HG02623 (cell line): ENCODE results near the gene KCNJ16.

Source experiments
- ATAC-seq: cut with Tn5 transposase; IDR thresholded peaks from one replicate; pipeline ENCODE4 v1.9.1; 2021; ENCODE audit warnings: moderate library complexity; ENCODE audit not compliant: unreplicated experiment

KCNJ16 gene

DNA sequence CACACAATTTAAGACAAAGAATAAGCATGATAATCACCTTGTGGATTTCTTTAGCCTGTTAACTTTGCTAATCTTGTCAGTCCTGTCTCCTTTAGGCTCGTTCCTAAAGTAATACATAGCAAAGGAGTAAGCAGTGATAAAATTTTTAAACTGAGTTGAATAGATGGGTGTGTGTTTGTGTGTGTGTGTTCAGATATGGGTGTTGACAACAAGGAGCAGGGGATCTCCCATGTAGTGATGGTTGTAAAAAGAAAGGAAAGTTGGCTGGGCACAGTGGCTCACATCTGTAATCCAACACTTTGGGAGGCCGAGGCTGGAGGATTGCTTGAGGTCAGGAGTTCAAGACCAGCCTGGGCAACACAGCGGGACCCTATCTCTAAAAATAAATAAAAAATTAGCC lies 49.7 kb downstream of the KCNJ16 start:
- ATAC-seq, result no peak

DNA sequence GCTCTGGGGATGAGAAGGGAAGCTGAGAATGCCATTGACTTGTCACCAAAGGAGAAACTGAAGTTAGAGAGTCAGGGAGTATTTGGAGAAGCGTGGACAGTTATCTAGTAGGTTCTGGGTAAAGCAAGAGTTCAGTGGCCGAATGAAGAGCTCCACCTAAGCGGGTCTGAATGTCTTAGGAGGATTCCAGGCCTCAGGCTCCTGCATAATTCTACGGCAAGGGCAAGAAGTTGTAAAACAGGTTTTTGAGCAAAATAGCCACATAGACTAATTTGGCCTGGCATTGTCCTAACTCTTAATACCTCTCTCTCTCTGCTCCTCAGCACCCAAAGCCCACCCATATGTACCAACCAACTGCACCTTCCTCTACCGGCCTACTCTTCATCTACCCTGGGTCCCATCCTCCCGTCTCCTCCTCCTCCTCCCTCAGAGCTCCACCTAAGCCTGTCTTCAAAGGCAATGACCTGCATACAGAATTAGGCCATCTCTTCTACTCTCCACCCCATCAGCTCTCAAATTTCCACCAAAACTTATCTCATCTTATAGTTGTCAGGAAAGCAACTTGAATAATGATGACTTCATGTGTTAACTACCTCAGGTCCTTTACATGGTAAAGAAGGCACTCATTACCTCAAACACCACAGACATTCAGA lies 52.3 kb downstream of the KCNJ16 start:
- ATAC-seq, result no peak

DNA sequence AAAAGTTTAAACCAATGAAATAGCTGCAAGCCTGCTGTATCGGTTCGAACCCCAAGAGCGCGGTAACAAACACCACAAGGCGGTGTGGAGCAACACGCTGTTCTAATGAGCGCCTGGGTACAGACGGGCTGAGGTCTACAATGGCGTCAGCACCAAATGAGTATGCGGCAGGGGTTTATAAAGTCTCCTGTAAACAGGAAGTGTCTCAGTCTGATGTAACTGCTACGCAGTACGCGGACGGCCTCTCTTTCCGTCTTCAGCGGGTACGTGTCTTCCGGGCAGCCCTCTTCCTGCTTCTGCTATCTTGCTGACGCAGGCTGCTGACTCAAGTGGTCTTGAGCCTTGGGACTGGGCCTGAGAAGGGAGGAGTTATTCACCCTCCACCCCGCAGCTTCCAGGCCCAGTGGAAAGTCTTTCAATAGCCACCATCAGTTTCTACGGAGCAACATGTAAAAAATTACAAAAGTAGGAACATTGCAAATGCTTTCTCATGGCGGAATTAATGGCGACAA lies 53.8 kb downstream of the KCNJ16 start:
- no peak for ATAC-seq

DNA sequence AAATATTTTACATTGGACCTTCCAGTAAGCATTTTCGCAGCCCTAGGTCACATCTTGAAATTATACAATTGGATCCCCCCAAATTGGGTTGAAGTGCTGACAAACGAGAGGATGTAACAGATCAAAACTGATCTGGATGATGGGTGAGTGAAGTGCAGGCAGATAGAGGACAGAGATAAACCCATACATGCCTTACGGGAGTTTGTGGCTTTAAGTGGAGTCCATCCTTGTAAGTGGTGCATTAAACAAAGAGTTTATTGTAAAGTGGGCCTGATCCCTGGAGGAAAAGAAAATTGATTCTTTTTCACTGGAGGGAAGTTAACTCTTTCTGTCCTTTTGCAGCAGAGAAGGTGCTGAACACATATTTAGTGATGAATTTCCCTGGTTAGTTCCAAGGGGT lies 55.3 kb downstream of the KCNJ16 start:
- ATAC-seq, result no peak

DNA sequence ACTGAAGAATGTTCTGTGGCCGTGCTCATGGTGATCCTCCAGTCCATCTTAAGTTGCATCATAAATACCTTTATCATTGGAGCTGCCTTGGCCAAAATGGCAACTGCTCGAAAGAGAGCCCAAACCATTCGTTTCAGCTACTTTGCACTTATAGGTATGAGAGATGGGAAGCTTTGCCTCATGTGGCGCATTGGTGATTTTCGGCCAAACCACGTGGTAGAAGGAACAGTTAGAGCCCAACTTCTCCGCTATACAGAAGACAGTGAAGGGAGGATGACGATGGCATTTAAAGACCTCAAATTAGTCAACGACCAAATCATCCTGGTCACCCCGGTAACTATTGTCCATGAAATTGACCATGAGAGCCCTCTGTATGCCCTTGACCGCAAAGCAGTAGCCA lies 57.5 kb downstream of the KCNJ16 start:
- ATAC-seq, result no peak

DNA sequence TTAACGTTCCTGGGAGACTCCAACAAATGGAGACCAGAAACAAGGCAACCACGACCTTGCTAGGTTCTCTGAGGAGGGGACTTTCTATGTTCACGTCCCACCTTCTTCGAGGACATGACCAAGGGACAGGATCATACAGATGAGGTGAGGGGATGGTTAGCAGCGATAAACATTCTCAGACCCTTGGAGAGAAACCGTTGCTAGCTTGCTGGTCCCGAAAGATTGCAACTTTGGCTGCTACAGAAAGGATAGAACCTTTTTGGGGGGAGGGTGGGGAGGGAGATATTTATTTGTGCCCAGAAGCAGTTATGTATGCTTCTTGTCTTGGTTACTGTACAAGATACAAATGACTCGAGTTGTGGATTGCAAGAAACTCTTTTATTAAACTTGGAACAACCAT lies 59.0 kb downstream of the KCNJ16 start:
- ATAC-seq, result no peak

DNA sequence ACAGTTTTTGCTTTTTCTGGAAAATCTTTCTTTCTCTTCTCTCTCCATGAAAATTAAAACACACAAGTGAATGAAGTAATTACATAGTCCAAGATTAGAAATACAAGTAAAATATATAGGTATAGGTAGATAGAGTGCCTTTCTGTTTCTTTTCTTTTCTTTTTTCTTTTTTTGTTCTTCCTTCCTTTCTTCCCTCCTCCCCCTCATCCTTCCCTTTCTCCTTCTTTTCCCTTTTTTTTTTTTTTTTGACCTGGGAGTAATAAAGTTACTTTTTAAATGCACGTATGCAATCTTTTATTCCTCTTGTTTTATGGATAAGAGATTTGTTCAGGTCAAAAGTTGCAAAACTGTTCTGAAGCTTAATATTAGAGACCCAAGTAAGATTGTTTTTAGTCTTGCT lies 59.8 kb downstream of the KCNJ16 start:
- ATAC-seq, result no peak

DNA sequence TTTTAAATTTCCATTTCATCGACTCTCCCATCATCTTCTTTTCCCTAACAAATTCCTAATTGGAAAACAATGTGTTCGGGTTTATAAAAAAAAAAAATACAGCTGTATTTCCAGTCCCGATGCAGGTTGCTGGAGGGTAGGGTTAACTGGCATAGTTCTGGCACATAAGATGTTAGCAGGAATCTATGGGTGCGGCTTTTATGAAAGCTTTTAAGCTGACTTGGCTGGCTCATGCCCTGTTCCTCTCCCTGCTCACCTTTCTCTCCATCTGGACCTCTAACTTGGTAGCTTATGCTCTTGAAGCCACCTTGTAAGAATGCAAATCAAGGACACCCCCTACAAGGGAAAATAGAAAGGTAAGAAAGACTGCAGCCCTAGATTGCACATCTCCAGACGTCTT lies 61.1 kb downstream of the KCNJ16 start:
- ATAC-seq, result no peak

DNA sequence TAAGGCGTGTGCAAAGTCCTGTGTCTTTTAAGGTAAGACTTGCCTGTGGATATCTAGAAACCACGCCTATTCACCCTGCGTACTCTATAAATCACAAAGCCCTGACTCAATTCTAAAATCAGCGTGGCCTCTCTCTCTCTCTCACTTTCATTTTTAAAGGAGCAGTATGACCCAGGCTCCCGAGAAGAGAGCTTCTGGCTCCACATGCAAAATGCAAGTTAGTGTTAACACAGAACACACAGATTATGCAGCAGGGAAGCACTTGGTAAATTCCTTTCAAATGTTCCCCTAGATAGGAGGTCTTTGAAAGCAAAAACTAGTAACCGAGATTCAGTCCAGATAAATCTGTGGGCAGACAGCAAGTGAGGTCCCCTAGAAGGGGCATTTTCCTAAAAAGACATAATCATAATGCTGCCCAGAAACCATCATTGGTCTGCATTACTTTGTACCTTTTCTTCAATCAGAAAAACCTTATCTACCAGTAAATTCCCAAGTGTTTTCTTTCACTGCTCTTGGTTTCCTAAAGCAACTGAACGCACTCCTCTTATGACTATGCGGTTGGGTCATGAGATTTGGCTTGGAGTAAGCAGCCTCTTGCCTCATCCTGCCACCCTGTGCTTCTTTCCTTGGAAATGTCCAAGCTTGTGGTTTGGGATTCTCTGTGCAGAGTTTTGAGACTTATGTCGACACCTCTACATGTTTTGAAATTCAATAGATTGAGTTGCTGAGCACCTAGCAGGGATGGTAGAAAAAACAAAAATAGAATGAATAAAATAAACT lies 62.6 kb downstream of the KCNJ16 start:
- peak; percentile 100 for ATAC-seq

DNA sequence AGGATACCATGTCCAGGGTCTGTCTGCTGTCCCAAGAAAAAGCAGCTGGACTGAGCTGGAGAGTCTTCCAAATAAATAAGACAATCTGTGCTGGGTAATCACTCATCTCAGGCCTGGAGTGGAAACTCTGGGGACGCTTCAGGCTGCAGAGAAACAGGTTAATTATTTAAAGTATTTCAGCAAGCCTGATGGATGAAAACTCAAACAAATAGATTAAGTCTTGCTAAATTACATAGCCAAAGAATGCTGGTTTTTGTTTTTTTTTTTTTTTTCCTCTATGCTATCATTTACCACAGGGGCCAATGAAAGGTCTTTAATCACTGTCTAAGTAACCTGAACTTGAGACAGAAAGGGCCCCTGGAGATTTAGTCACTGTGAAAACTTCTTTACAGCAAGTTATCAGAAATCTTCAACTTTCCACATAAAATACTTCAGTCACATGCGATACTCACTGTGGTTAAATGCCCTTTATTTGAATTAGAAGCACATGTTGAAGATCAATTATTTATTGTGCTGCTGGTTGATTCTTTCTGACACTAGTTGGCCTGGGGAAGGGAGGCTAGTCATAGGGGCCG lies 63.4 kb downstream of the KCNJ16 start:
- ATAC-seq, result no peak

DNA sequence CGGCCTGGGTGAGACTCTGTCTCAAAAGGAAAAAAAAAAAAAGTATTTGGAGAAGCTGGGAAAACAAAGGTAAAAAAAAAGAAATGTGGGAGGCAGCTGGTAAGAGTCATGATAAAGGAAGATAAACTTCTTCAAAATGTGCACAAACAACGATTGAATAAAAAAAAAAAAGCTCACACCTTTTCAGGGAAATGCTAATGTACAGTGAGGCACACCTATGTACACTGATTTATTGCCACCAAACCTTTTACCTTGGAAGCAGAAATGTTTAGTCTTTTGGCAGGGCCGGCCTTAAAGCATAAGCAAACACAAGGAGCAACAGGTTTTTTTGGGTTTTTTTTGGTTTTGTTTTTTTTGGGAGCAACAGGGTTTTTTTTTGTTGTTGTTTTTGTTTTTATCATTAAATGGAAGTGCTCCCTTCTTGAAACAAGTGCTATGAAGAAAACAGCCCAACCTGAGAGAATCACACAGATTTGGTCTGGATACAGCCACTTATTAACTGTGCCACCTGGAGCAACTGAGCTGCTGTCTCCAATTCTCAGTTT lies 64.5 kb downstream of the KCNJ16 start:
- no peak for ATAC-seq

DNA sequence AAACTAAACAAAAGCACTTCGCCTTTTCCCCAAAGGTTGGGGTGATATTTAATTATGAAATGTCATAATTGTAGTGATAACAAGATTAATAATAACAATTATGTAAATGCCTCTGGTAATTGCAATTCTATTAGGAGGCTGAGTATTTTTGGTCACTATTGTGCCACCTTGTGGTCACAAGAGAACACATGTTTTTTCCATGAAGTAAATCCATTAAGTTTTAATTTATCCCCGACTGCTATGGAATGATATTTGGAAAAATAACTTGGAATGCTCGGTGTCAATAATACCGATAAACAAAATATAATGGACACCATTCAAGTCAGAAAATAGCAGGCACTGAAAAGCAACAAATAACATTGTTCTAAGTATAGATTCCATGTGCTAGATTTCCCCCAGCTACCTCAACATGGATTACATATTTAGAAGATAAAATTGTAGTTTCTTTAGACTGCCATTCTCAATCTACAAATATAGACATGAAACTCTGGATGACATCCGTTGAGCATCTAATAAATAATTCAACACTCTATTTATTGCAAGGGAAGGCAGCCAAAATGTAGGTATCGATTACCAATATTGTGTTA lies 69.3 kb downstream of the KCNJ16 start:
- ATAC-seq, result no peak

DNA sequence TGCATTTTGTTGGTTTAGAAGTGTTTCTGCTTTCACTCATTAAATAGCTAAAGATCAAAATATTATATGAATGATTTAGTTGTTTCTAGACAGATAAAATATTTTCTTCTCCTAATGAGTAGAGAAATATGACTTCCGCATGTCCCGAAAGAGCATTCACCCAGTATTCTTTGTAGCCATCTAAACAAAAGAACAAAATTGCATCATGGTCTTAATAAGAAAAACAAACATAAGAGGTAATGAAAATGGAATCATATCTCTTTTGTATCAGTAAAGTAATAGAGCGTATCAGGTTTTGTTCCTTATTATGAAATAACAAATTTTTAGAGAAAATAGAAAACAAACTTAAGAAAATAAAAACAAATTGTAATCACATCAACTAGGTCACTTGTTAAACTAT lies 78.2 kb downstream of the KCNJ16 start:
- ATAC-seq, result no peak

DNA sequence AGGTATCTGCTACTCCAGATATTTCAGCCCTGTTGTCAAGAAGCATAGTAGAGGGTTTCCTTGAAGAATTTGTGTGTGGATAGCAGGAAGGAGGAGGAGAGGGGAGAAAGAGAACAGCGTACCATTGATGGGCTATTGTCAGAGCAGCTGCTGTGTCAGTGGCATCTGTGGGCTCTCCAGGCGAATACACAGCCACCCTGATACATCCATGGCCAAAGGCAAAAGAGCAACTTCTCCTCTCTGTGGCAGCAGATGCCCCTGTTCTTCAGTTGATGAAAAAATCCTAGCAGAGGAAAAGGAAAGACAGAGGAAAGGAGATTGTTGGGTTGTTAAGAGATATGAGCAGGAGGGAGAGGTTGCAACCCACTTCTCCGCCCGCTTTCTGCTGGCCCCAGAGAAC lies 82.1 kb downstream of the KCNJ16 start:
- ATAC-seq, result no peak

DNA sequence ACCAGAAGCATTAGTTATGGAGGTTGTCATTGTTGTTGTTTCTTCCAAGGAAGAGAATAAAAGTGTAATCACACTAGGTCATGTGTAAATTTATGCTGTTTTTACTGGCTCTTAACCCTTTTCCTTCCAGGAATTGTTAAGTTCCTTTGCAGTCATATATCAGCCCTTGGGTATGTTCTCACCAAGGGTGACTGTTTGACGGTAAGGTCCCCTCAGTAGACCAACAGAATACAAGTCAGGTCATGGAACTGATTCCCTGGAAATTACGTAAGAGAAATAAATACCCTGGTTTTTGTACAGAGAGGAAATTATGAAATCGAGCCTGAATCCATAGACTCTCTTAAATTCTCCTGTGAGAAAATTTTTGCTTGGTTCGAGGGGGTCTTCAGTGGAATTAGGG lies 83.2 kb downstream of the KCNJ16 start:
- no peak for ATAC-seq

DNA sequence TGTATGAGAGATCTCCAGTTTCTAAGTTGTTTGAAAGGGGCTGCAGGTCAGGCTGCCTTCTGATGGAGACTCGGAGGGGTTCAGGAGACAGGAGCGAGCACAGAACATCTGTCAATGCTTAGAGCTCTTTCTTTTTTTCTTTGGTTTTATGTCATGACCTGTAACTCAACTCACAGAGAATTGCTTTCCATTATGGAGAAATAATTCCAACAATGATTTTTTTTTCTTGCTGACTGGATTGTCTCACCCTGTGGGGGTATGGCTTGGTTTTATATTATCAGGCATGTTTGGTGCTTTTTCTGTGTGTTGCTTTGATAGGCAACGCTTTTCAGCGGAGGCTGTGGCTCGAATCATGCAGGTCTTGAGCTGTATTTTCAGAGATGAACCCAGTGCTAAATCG lies 83.6 kb downstream of the KCNJ16 start:
- ATAC-seq, result no peak

DNA sequence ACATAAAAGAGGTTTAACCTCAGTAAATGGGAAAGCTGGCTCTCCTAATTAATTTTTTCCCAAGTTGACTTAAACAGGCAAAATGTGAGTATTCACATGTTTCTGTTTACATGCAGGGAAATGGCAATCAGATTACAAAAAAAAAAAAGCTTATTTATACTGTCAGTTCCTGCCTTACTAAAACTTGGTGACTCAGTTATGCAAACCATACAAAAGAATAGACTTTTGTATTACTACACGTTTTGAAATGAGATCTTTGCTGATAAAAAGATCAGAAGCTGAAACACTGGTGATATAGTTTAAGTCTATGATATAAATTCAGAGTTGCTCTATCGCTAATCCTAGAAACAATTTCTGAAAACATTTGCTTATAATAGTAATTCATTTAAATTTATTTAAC lies 85.0 kb downstream of the KCNJ16 start:
- no peak for ATAC-seq

DNA sequence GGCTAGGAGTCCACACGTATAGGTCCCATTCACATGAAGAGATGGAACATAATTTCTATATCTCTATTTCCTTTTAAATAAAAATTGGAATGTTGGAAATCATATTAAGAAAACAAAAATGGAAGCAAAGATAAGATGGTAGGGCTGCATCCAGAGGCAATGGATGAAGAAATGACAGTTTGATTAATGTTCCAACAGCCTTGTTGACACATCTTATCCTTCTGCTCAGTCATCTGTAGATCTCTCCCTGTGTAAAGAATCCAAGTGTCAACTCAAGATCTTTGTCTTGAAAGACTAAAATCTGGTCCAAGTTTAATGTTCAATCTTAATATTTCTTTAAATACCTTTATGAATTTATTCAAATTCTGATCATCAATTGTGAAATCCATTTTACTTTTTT lies 86.5 kb downstream of the KCNJ16 start:
- ATAC-seq, result no peak

DNA sequence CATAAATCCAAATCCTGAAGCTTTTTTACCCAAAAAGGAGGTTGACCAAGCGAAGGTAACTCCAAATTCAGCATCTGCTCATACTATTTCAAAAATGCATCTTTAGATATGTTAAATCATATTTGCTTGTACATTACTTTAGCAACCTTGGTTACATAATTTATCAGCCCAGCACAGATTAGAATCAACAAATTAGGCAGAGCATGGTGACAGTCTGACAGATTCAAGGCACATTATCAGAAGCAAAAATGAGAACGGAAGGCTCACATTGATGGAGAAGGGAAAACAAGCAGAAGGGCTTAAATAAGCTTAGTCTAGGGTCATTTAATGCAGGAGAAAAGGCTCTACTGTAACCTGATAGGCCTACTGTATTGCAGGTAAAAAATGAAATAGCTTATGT lies 90.4 kb downstream of the KCNJ16 start:
- no peak for ATAC-seq

DNA sequence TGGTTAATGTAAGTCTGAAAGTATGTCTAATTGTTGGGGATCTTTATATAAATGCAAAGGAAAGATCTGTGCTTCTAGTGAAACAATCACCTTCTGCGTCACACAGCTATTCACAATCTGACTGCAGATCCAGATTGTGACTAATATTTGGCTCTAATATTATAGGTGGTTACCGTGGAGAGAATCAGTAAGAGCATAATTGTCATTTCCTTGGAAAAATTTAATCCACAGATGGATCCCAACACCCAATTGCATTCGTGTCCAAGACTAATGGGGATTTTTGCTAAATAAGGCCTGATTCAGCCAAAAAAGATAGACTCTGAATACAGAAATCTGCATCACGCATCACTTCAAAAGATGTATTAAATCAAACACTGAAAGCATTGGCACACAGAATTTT lies 91.6 kb downstream of the KCNJ16 start:
- no peak for ATAC-seq
